PC-3 (cell line): ENCODE data around the gene AAMP.

Source experiments
- EZH2 ChIP-seq: fragments of 300-600 bp; sonication (generic); IDR thresholded peaks from one replicate; pipeline ENCODE4 v1.6.1; 2017; ENCODE audit warnings: antibody characterized with exemption, mild to moderate bottlenecking, low read length; ENCODE audit not compliant: unreplicated experiment
- TF ChIP-seq, protein P1 (sequence below): fragments of 300-600 bp; sonication (generic); conservative IDR thresholded peaks from 2 replicates; pipeline ENCODE4 v1.5.1; 2017; ENCODE audit warnings: antibody characterized with exemption, low read depth, mild to moderate bottlenecking, low read length

DNA sequence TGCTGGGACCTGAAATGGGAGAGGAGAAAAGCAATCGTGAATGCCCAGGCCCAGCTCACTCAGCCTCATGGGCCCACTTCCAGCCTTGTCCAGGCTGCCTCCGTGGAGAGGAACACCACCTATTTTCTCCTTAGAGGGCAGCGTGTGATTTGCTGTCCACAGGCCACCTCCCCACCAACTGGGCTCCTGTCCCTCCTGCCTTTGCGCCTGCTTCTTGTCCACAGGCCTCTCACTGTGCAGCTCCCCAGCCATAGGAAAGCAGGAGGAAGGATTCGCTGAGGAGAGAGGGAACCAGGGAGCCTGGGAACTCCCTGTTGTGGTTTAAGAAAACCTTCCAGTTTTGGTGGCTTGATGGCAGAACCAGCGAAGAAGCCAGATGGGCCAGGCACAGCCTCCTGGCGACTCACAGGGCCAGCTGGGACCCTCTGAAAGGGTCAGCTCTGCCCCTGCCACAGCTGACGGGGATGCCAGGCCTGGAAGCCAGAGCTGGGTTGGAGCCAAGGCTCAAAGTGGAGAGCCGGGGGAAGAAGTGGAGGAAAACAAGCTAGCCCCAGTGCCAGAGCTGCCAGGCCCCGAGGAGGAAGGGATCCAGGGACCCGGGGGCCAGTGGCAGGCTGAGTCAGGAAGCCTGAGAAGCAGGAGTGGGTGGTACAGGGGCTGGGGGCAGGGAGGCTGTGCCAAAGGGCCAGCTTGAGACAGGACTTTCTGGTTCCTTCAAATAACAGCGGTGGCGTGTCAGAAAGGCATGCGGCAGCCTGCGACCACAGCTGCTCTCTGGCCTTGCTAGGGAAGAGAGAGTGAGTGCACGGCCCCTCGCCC lies 12.4 kb upstream of the AAMP start:
- TF ChIP-seq, protein P1, sequence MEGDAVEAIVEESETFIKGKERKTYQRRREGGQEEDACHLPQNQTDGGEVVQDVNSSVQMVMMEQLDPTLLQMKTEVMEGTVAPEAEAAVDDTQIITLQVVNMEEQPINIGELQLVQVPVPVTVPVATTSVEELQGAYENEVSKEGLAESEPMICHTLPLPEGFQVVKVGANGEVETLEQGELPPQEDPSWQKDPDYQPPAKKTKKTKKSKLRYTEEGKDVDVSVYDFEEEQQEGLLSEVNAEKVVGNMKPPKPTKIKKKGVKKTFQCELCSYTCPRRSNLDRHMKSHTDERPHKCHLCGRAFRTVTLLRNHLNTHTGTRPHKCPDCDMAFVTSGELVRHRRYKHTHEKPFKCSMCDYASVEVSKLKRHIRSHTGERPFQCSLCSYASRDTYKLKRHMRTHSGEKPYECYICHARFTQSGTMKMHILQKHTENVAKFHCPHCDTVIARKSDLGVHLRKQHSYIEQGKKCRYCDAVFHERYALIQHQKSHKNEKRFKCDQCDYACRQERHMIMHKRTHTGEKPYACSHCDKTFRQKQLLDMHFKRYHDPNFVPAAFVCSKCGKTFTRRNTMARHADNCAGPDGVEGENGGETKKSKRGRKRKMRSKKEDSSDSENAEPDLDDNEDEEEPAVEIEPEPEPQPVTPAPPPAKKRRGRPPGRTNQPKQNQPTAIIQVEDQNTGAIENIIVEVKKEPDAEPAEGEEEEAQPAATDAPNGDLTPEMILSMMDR: no peak
- TF ChIP-seq EZH2: no peak
